A549 (cell line): ENCODE measurements around the gene NGFR.

Source experiments
- CTCF ChIP-seq: fragments of >200 bp; sonication (Bioruptor Twin); formaldehyde crosslinking; IDR thresholded peaks from 3 replicates; pipeline ENCODE4 v1.5.1; 2016
- ELK1 ChIP-seq: fragments of 150-350 bp; IDR thresholded peaks from 2 replicates; pipeline ENCODE4 v1.6.1; 2014; ENCODE audit warnings: low read depth, mild to moderate bottlenecking, low read length
- EP300 ChIP-seq, 2 experiments: fragments of >200 bp; sonication (Bioruptor Twin); formaldehyde crosslinking; IDR thresholded peaks; 2 replicates in 1 of 2; 3 replicates in 1 of 2; pipeline ENCODE4 v1.6.1; 2016 to 2017
- JUN ChIP-seq, 2 experiments: fragments of >200 bp; sonication (Bioruptor Twin); formaldehyde crosslinking; IDR thresholded peaks; 2 replicates in 1 of 2; 3 replicates in 1 of 2; pipeline ENCODE4 v1.6.1; 2016 to 2017
- POLR2A ChIP-seq: IDR thresholded peaks from 2 replicates; pipeline ENCODE4 v1.6.1; 2012; ENCODE audit warnings: mild to moderate bottlenecking, low read length
- RARB ChIP-seq: fragments of 250-450 bp; sonication (Bioruptor Pico); IDR thresholded peaks from 2 replicates; pipeline ENCODE4 v1.8.0; 2021; ENCODE audit warnings: mild to moderate bottlenecking, moderate library complexity
- RFX5 ChIP-seq: fragments of 450-650 bp; IDR thresholded peaks from 2 replicates; pipeline ENCODE4 v1.7.1; 2014; ENCODE audit warnings: antibody characterized with exemption, mild to moderate bottlenecking, moderate library complexity

- TF ChIP-seq RARB (CRISPR knock-in tag) (no peak), CTCF (no peak), ELK1 (no peak), POLR2A (no peak), JUN (IDR thresholded peaks at IDR 0.05) (no peak), EP300 (IDR thresholded peaks at IDR 0.05) (no peak), RFX5 (no peak)
Measured at GRCh38 chr17:49471769-49472168, 23.3 kb upstream of the NGFR start.
